GM12864 (cell line): ENCODE measurements around the gene WDR1.
A peak's percentile ranks its signal among the peaks of the same experiment; 100 is the strongest.

Experiments
- DNase-seq: peaks from one replicate; pipeline ENCODE4 v3.0.0-alpha.2; 2011; ENCODE audit warnings: low read depth
- H3K4me3 ChIP-seq: 2 replicates; pipeline ENCODE4 v1.5.1; 2011; ENCODE audit warnings: mild to moderate bottlenecking, low read depth, low read length, control low read depth
- CTCF ChIP-seq: IDR thresholded peaks from 2 replicates; pipeline ENCODE4 v1.5.1; 2011; ENCODE audit warnings: low read depth, mild to moderate bottlenecking, moderate library complexity, low read length, control low read depth, inconsistent platforms; ENCODE audit errors: missing control alignments

Gene WDR1

GRCh38 chr4:10151182-10151581, 34.6 kb upstream of the WDR1 start:
- DNase-seq = peak; percentile 12
- H3K4me3 ChIP-seq = no peak overlapping the region
- no peak for TF ChIP-seq CTCF

- DNase-seq = no peak
- no peak overlapping the region for H3K4me3 ChIP-seq
- TF ChIP-seq CTCF = no peak
Measured at GRCh38 chr4:10144966-10145365, 28.4 kb upstream of the WDR1 start.

GRCh38 chr4:10144479-10144878, 27.9 kb upstream of the WDR1 start:
- TF ChIP-seq CTCF = no peak
- no peak for DNase-seq
- H3K4me3 ChIP-seq = no peak overlapping the region

- no peak for DNase-seq
- H3K4me3 ChIP-seq = no peak overlapping the region
- no peak for TF ChIP-seq CTCF
Measured at GRCh38 chr4:10143171-10143570, 26.6 kb upstream of the WDR1 start.

GRCh38 chr4:10140866-10141759, 24.5 kb upstream of the WDR1 start:
- no peak overlapping the region for H3K4me3 ChIP-seq
- no peak for DNase-seq
- TF ChIP-seq CTCF = peak; percentile 21

- no peak for DNase-seq
- TF ChIP-seq CTCF = no peak
Measured at GRCh38 chr4:10139518-10139917, 22.9 kb upstream of the WDR1 start.

GRCh38 chr4:10135260-10135659, 18.7 kb upstream of the WDR1 start:
- TF ChIP-seq CTCF = no peak
- no peak overlapping the region for H3K4me3 ChIP-seq
- no peak for DNase-seq

More at GRCh38 chr4:10139518-10139917, 22.9 kb upstream of the WDR1 start:
- H3K4me3 ChIP-seq = no peak overlapping the region
